ENCODE measurements around the gene PLXNB2.

The PLXNB2 gene

GRCh38 chr22:50348058-50348457 lies 40.6 kb upstream of the PLXNB2 start:
- H2AFZ ChIP-seq (ENCODE audit: low read depth, low read length) = no peak overlapping the region
- no peak overlapping the region for H3K9ac ChIP-seq (ENCODE audit: low read length)
- H3K27me3 ChIP-seq (ENCODE audit: low read depth, low read length) = no peaks in the 10 kb centered on the region
- H3K4me3 ChIP-seq (ENCODE audit: low read length) = no peak overlapping the region
- peaks cover 4% of the 10 kb centered on the region; the same call in 1 of the 2 replicates for H4K20me1 ChIP-seq (ENCODE audit: insufficient read depth, low read length)
- TF ChIP-seq CTCF (IDR thresholded peaks at IDR 0.05; ENCODE audit: low read depth, low read length) = no peak
- no peak overlapping the region for H3K27ac ChIP-seq (ENCODE audit: low read length)
- no peaks in the 10 kb centered on the region for H3K9me3 ChIP-seq (ENCODE audit: insufficient read depth, low read length)
- H3K4me1 ChIP-seq (ENCODE audit: low read length) = no peaks in the 10 kb centered on the region
- no peak overlapping the region for H3K4me2 ChIP-seq (ENCODE audit: low read length)
- H3K36me3 ChIP-seq (replicated peaks; ENCODE audit: low read depth, low read length) = no peaks in the 10 kb centered on the region
- peaks cover 27% of the 10 kb centered on the region for H3K79me2 ChIP-seq (ENCODE audit: low read length)

- H3K4me3 ChIP-seq (ENCODE audit: low read length) = no peak overlapping the region
- TF ChIP-seq CTCF (IDR thresholded peaks at IDR 0.05; ENCODE audit: low read depth, low read length) = no peak
- TF ChIP-seq EZH2phosphoT487 (IDR thresholded peaks at IDR 0.05; ENCODE audit: low read depth) = no peak
- no peaks in the 10 kb centered on the region for H3K36me3 ChIP-seq (replicated peaks; ENCODE audit: low read depth, low read length)
- H2AFZ ChIP-seq (ENCODE audit: low read depth, low read length) = no peak overlapping the region
- peaks cover 4% of the 10 kb centered on the region; the same call in 1 of the 2 replicates for H4K20me1 ChIP-seq (ENCODE audit: insufficient read depth, low read length)
- peaks cover 27% of the 10 kb centered on the region for H3K79me2 ChIP-seq (ENCODE audit: low read length)
- no peak overlapping the region for H3K4me2 ChIP-seq (ENCODE audit: low read length)
- no peak overlapping the region for H3K9ac ChIP-seq (ENCODE audit: low read length)
- no peaks in the 10 kb centered on the region for H3K27me3 ChIP-seq (ENCODE audit: low read depth, low read length)
- no peaks in the 10 kb centered on the region for H3K9me3 ChIP-seq (ENCODE audit: insufficient read depth, low read length)
- no peak overlapping the region for H3K27ac ChIP-seq (ENCODE audit: low read length)
- H3K4me1 ChIP-seq (ENCODE audit: low read length) = no peaks in the 10 kb centered on the region
Observed at GRCh38 chr22:50347157-50347556, 39.7 kb upstream of the PLXNB2 start.

GRCh38 chr22:50346470-50346869 lies 39.0 kb upstream of the PLXNB2 start:
- H3K79me2 ChIP-seq (ENCODE audit: low read length) = peaks cover 27% of the 10 kb centered on the region
- H3K4me2 ChIP-seq (ENCODE audit: low read length) = no peak overlapping the region

GRCh38 chr22:50343541-50343935 lies 36.1 kb upstream of the PLXNB2 start:
- Histone ChIP-seq H3K79me2 (ENCODE audit: low read length) (peaks cover 25% of the 10 kb centered on the region), H3K4me1 (ENCODE audit: low read length) (no peaks in the 10 kb centered on the region; the same call in 1 of the 2 replicates), H3K27me3 (ENCODE audit: low read depth, low read length) (no peaks in the 10 kb centered on the region), H3K36me3 (replicated peaks; ENCODE audit: low read depth, low read length) (no peaks in the 10 kb centered on the region), H3K9me3 (ENCODE audit: insufficient read depth, low read length) (no peaks in the 10 kb centered on the region), H2AFZ (ENCODE audit: low read depth, low read length) (no peak overlapping the region), H3K9ac (ENCODE audit: low read length) (peak overlapping the region; percentile 84), H3K4me3 (ENCODE audit: low read length) (peak overlapping the region; percentile 81), H4K20me1 (ENCODE audit: insufficient read depth, low read length) (peaks cover 4% of the 10 kb centered on the region; the same call in 1 of the 2 replicates), H3K4me2 (ENCODE audit: low read length) (peak overlapping the region; percentile 49), H3K27ac (ENCODE audit: low read length) (peak overlapping the region; percentile 53)
- no peak for TF ChIP-seq EZH2phosphoT487 (IDR thresholded peaks at IDR 0.05; ENCODE audit: low read depth)

More at GRCh38 chr22:50346470-50346869, 39.0 kb upstream of the PLXNB2 start:
- H3K9ac ChIP-seq (ENCODE audit: low read length) = no peak overlapping the region
- no peak overlapping the region for H3K4me3 ChIP-seq (ENCODE audit: low read length)
- H2AFZ ChIP-seq (ENCODE audit: low read depth, low read length) = no peak overlapping the region
- no peak overlapping the region for H3K27ac ChIP-seq (ENCODE audit: low read length)
- H3K9me3 ChIP-seq (ENCODE audit: insufficient read depth, low read length) = no peaks in the 10 kb centered on the region
- peaks cover 4% of the 10 kb centered on the region; the same call in 1 of the 2 replicates for H4K20me1 ChIP-seq (ENCODE audit: insufficient read depth, low read length)
- no peaks in the 10 kb centered on the region; the same call in 1 of the 2 replicates for H3K4me1 ChIP-seq (ENCODE audit: low read length)
- H3K27me3 ChIP-seq (ENCODE audit: low read depth, low read length) = no peaks in the 10 kb centered on the region
- TF ChIP-seq EZH2phosphoT487 (IDR thresholded peaks at IDR 0.05; ENCODE audit: low read depth) (no peak), CTCF (IDR thresholded peaks at IDR 0.05; ENCODE audit: low read depth, low read length) (no peak)
- H3K36me3 ChIP-seq (replicated peaks; ENCODE audit: low read depth, low read length) = no peaks in the 10 kb centered on the region

Data from OCI-LY3 (cell line).